Natural killer cell (primary cell): ENCODE data around the gene SEC16B. TPM values are rescaled to one million over a fixed set of nuclear protein-coding genes. Genes with fewer than 3 reads are reported as not detected.

ENCODE experiments used
- ATAC-seq, 3 donors: fragments of 150-1000 bp in 2 of 3; fragments of 200-7000 bp in 1 of 3; cut with Tn5 transposase; 1 replicate in 1 of 3; 2 replicates in 2 of 3; pipeline ENCODE4 v1.10.0; 2021; ENCODE audit warnings: mild to moderate bottlenecking in 2 of 3, moderate library complexity in 2 of 3
- DNase-seq, 2 donors: peaks; one replicate each; pipeline versions ENCODE4 v3.0.0 to v3.0.0-alpha.2; 2013 to 2021; ENCODE audit warnings: mixed read lengths in 1 of 2
- H3K27ac ChIP-seq: one replicate; pipeline ENCODE4 v1.5.1; 2013; ENCODE audit warnings: mild to moderate bottlenecking, low read length
- H3K27me3 ChIP-seq: one replicate; pipeline ENCODE4 v1.6.1; 2013; ENCODE audit warnings: low read length; ENCODE audit not compliant: control insufficient read depth, insufficient read depth
- H3K36me3 ChIP-seq: one replicate; pipeline ENCODE4 v1.6.1; 2013; ENCODE audit warnings: low read length; ENCODE audit not compliant: control insufficient read depth, insufficient read depth
- H3K4me1 ChIP-seq: one replicate; pipeline ENCODE4 v1.6.1; 2013; ENCODE audit warnings: low read length; ENCODE audit not compliant: control insufficient read depth, insufficient read depth
- H3K4me3 ChIP-seq: one replicate; pipeline ENCODE4 v1.5.1; 2013; ENCODE audit warnings: low read length
- H3K9me3 ChIP-seq: one replicate; pipeline ENCODE4 v1.6.1; 2013; ENCODE audit warnings: low read length; ENCODE audit not compliant: control insufficient read depth, insufficient read depth
- H3K27ac Mint-ChIP-seq, 2 donors: one replicate each; pipeline ENCODE4 v1.8.0; 2022; ENCODE audit warnings: mild to moderate bottlenecking in 2 of 2, mixed read lengths in 2 of 2, moderate library complexity in 1 of 2
- H3K27me3 Mint-ChIP-seq, 2 donors: one replicate each; pipeline ENCODE4 v1.8.0; 2022; ENCODE audit warnings: low read depth in 2 of 2, mixed read lengths in 2 of 2
- H3K36me3 Mint-ChIP-seq: one replicate; pipeline ENCODE4 v1.8.0; 2022; ENCODE audit warnings: mixed read lengths
- H3K4me1 Mint-ChIP-seq, 2 donors: one replicate each; pipeline ENCODE4 v1.8.0; 2022; ENCODE audit warnings: mixed read lengths in 2 of 2
- H3K4me3 Mint-ChIP-seq: one replicate; pipeline ENCODE4 v1.8.0; 2022; ENCODE audit warnings: mild to moderate bottlenecking, moderate library complexity, mixed read lengths
- H3K9me3 Mint-ChIP-seq, 2 donors: one replicate each; pipeline ENCODE4 v1.8.0; 2022; ENCODE audit warnings: mixed read lengths in 2 of 2
- CTCF ChIP-seq: fragments of 200-600 bp; IDR thresholded peaks from one replicate; pipeline ENCODE4 v1.8.0; 2022; ENCODE audit warnings: antibody characterized with exemption
- WGBS: methylation state at CpG from one replicate; pipeline ENCODE4 v1.1.7; 2013; ENCODE audit warnings: missing lambda C conversion rate; ENCODE audit not compliant: insufficient coverage; 5-methylcytosine and 5-hydroxymethylcytosine counted together
- intact Hi-C: fragments of 100-400 bp; cut with micrococcal nuclease; formaldehyde crosslinking; loops from one replicate; pipeline ENCODE4 v1.14.2; 2022
- total RNA-seq, 4 donors: library from RNA; stranded (reverse); fragments of 120-200 nt in 1 of 4; gene quantifications; one replicate each; pipeline versions ENCODE4 v1.2.3 to v1.2.4, GENCODE V29; 2013 to 2022

The SEC16B gene
- total RNA-seq, 3 donors from 2014 or later (not counting 1 experiment from before 2014, with no cell fraction given): 0.31 TPM; not detected in 2

GRCh38 chr1:177914603-177915002 lies 55.3 kb downstream of the SEC16B start:
- no peak for TF ChIP-seq CTCF
- Mint-ChIP-seq H3K4me3 (no peak overlapping the region), H3K9me3 (peaks cover 2% of the 10 kb centered on the region in 2 donors), H3K27me3 (no peaks in the 10 kb centered on the region), H3K4me1 (no peaks in the 10 kb centered on the region), H3K36me3 (no peaks in the 10 kb centered on the region), H3K27ac (no peak overlapping the region)
- WGBS: 82% methylated on average over 6 of the region's 7 CpGs
- H3K4me1 ChIP-seq: no peaks in the 10 kb centered on the region
- no peak overlapping the region for H3K27ac ChIP-seq
- no peak overlapping the region for H3K4me3 ChIP-seq
- no peak for ATAC-seq
- H3K36me3 ChIP-seq: no peaks in the 10 kb centered on the region
- DNase-seq: no peak
- H3K9me3 ChIP-seq: peaks cover 2% of the 10 kb centered on the region
- intact Hi-C loops: no loop called here
- H3K27me3 ChIP-seq: no peaks in the 10 kb centered on the region

GRCh38 chr1:177913762-177914540 lies 55.9 kb downstream of the SEC16B start:
- Mint-ChIP-seq H3K9me3 (peaks cover 2% of the 10 kb centered on the region in 2 donors), H3K4me1 (no peaks in the 10 kb centered on the region), H3K27ac (no peak overlapping the region), H3K36me3 (no peaks in the 10 kb centered on the region), H3K27me3 (no peaks in the 10 kb centered on the region), H3K4me3 (no peak overlapping the region)
- DNase-seq (no peak), ATAC-seq (no peak)
- Histone ChIP-seq H3K9me3 (peaks cover 2% of the 10 kb centered on the region), H3K4me3 (no peak overlapping the region), H3K27ac (no peak overlapping the region), H3K27me3 (no peaks in the 10 kb centered on the region), H3K36me3 (no peaks in the 10 kb centered on the region), H3K4me1 (no peaks in the 10 kb centered on the region)
- TF ChIP-seq CTCF: no peak
- intact Hi-C loops: no loop called here
- 25% methylated on average over 4 of the region's 4 CpGs for WGBS

GRCh38 chr1:177912991-177913390 lies 56.9 kb downstream of the SEC16B start:
- 80% methylated on average over 3 of the region's 3 CpGs for WGBS

More at GRCh38 chr1:177912991-177913390, 56.9 kb downstream of the SEC16B start:
- Histone ChIP-seq H3K4me1 (no peaks in the 10 kb centered on the region), H3K27me3 (no peaks in the 10 kb centered on the region), H3K27ac (no peak overlapping the region), H3K36me3 (no peaks in the 10 kb centered on the region), H3K9me3 (peaks cover 2% of the 10 kb centered on the region), H3K4me3 (no peak overlapping the region)
- peaks cover 2% of the 10 kb centered on the region in 2 donors for H3K9me3 Mint-ChIP-seq
- intact Hi-C loops: no loop called here
- DNase-seq (no peak), ATAC-seq (no peak)
- no peaks in the 10 kb centered on the region for H3K4me1 Mint-ChIP-seq
- no peak overlapping the region for H3K27ac Mint-ChIP-seq
- no peaks in the 10 kb centered on the region for H3K27me3 Mint-ChIP-seq
- TF ChIP-seq CTCF: no peak
- no peaks in the 10 kb centered on the region for H3K36me3 Mint-ChIP-seq
- H3K4me3 Mint-ChIP-seq: no peak overlapping the region
